Measurements from ENCODE around the gene DUSP2. TPM values are rescaled to one million over a fixed set of nuclear protein-coding genes. Genes with fewer than 3 reads are reported as not detected.

The DUSP2 gene
- total and polyA plus RNA-seq, 9 of the 15 experiments (the other 6 are each of a cell fraction or from before 2014, with no cell fraction given), result 0.04 to 0.18 TPM; not detected in 7

GRCh38 chr2:96130483-96130882 lies 14.8 kb downstream of the DUSP2 start (continued):
- TF ChIP-seq ZNF280A (IDR thresholded peaks at IDR 0.05; ENCODE audit: low read depth, partially characterized antibody), result no peak

GRCh38 chr2:96129528-96130120 lies 15.6 kb downstream of the DUSP2 start:
- intact Hi-C loops (cut with micrococcal nuclease), result no loop called here
- TF ChIP-seq MTF1 (CRISPR knock-in tag; IDR thresholded peaks at IDR 0.05; ENCODE audit: borderline replicate concordance), result no peak
- TF ChIP-seq KDM2B (CRISPR knock-in tag; IDR thresholded peaks at IDR 0.05), result no peak
- no peak for TF ChIP-seq NCOA4 (IDR thresholded peaks at IDR 0.05; ENCODE audit: partially characterized antibody)
- no peak for TF ChIP-seq SMARCE1 (IDR thresholded peaks at IDR 0.05)
- no peak for TF ChIP-seq ZNF274 (IDR thresholded peaks at IDR 0.05; ENCODE audit: borderline replicate concordance, low read depth, low read length)
- TF ChIP-seq BRD9 (IDR thresholded peaks at IDR 0.05; ENCODE audit: low read depth, partially characterized antibody), result no peak
- TF ChIP-seq DNMT1 (IDR thresholded peaks at IDR 0.05), result no peak
- no peak for TF ChIP-seq PBX2 (CRISPR knock-in tag; IDR thresholded peaks at IDR 0.05; ENCODE audit: low read depth)
- TF ChIP-seq PBX2 (tag; conservative IDR thresholded peaks at IDR 0.05; ENCODE audit: low read depth), result no peak
- TF ChIP-seq TBL1XR1 (IDR thresholded peaks at IDR 0.05; ENCODE audit: low read length in 2 of 2), result no peak
- no peak for TF ChIP-seq ZNF3 (CRISPR knock-in tag; IDR thresholded peaks at IDR 0.05)
- no peak for TF ChIP-seq TRIM25 (IDR thresholded peaks at IDR 0.05; ENCODE audit: borderline replicate concordance)
- TF ChIP-seq HMGN3 (IDR thresholded peaks at IDR 0.05; ENCODE audit: borderline replicate concordance, extremely low read depth, insufficient read length, low read depth, low read length), result no peak
- no peak for TF ChIP-seq POLR2AphosphoS5 (IDR thresholded peaks at IDR 0.05; ENCODE audit: control insufficient read depth, insufficient read depth, low read depth, low read length)

More at GRCh38 chr2:96129528-96130120, 15.6 kb downstream of the DUSP2 start:
- Histone ChIP-seq H2AFZ (ENCODE audit: low read depth, low read length) (no peak overlapping the region), H3K9me3 (replicated peaks; ENCODE audit: control insufficient read depth, insufficient read depth, low read depth, low read length) (no peaks in the 10 kb centered on the region), H3K9ac (ENCODE audit: insufficient read depth in 1 of 2, low read depth in 2 of 2, low read length in 2 of 2) (no peak overlapping the region), H3K27ac (ENCODE audit: extremely low read depth, low read depth, low read length) (no peak overlapping the region), H3K27me3 (ENCODE audit: control insufficient read depth in 2 of 2, insufficient read depth in 2 of 2, low read length in 2 of 2) (peaks cover 44 to 75% of the 10 kb centered on the region in 2 experiments), H3K79me2 (ENCODE audit: control insufficient read depth, insufficient read depth, low read length) (no peaks in the 10 kb centered on the region), H3K9me1 (ENCODE audit: control insufficient read depth, insufficient read depth, low read length) (no peaks in the 10 kb centered on the region), H3K36me3 (ENCODE audit: control insufficient read depth, insufficient read depth, low read length) (no peaks in the 10 kb centered on the region), H3K4me3 (no peak overlapping the region), H3K4me2 (ENCODE audit: insufficient read depth, low read length) (no peak overlapping the region), H4K20me1 (replicated peaks; ENCODE audit: control insufficient read depth, insufficient read depth, low read length) (peaks cover 14% of the 10 kb centered on the region; the same call in 1 of the 2 replicates), H3K4me1 (replicated peaks in 1 of 2; ENCODE audit: control insufficient read depth in 2 of 2, insufficient read depth in 2 of 2, low read length in 2 of 2) (peaks cover 0 to 11% of the 10 kb centered on the region in 2 experiments; a peak in 2 of 5 replicates)
- CTCF ChIA-PET (ENCODE audit: low intra/inter-chr PET ratio), result interaction anchor here (0.6 kb wide), 1 partner anchor 9 kb away, joined by 3 read pairs; no protein-coding TSS in a partner anchor
- BruUV-seq (replicated peaks), result no TSS peak
- 0% methylated on average over 10 of the region's 16 CpGs for WGBS (ENCODE audit: insufficient coverage, low coverage, missing lambda C conversion rate)
- DNase-seq (ENCODE audit: extremely low read depth in 1 of 4, low spot score in 3 of 4), result no peak
- no peak for FAIRE-seq
- POLR2A ChIA-PET, result interaction anchor here (0.6 to 0.7 kb wide), 2 partner anchors 12 to 436 kb away, joined by 4 read pairs; no protein-coding TSS in a partner anchor
- in situ Hi-C loops (cut with MboI), result loop anchor here (5.0 kb wide), 1 partner anchor 373 kb away; no protein-coding TSS in a partner anchor
- no peak for ATAC-seq

Measured in K562 (cell line).